AG09309 (cell line): ENCODE measurements around the gene CDK5RAP1.
"Not testable (repeated sequence)": the region's sequence is repeated elsewhere in the genome, so short reads cannot be mapped to it uniquely, and the experiment has no call there.

ENCODE experiments used
- DNase-seq: peaks from one replicate; pipeline ENCODE4 v3.0.0-alpha.2; 2010; ENCODE audit warnings: low read depth
- H3K4me3 ChIP-seq: 2 replicates; pipeline ENCODE4 v1.5.1; 2011; ENCODE audit warnings: mild to moderate bottlenecking, low read depth, low read length, moderate library complexity; ENCODE audit not compliant: control insufficient read depth
- CTCF ChIP-seq: IDR thresholded peaks from 2 replicates; pipeline ENCODE4 v1.5.1; 2011; ENCODE audit warnings: mild to moderate bottlenecking, low read depth, low read length, inconsistent platforms; ENCODE audit not compliant: insufficient read depth, control insufficient read depth; ENCODE audit errors: missing control alignments

CDK5RAP1 gene

GRCh38 chr20:33400812-33401183 lies 521 bp downstream of the CDK5RAP1 start:
- no peak for TF ChIP-seq CTCF
- H3K4me3 ChIP-seq = peak overlapping the region; percentile 73
- DNase-seq = no peak

GRCh38 chr20:33399924-33400323 lies 1.4 kb downstream of the CDK5RAP1 start:
- peak overlapping the region; percentile 73; the same call in 1 of the 2 replicates for H3K4me3 ChIP-seq
- no peak for TF ChIP-seq CTCF
- DNase-seq = no peak

- DNase-seq = no peak
- H3K4me3 ChIP-seq = no peak overlapping the region
- peak; percentile 7 for TF ChIP-seq CTCF
Observed at GRCh38 chr20:33394718-33395117, 6.6 kb downstream of the CDK5RAP1 start.

GRCh38 chr20:33393609-33394008 lies 7.7 kb downstream of the CDK5RAP1 start:
- no peak for DNase-seq
- TF ChIP-seq CTCF = no peak
- no peak overlapping the region for H3K4me3 ChIP-seq

- DNase-seq = peak; percentile 73
- H3K4me3 ChIP-seq = no peak overlapping the region
- no peak for TF ChIP-seq CTCF
Observed at GRCh38 chr20:33391722-33392415, 9.4 kb downstream of the CDK5RAP1 start.

GRCh38 chr20:33389326-33389725 lies 12.0 kb downstream of the CDK5RAP1 start:
- not testable (repeated sequence) for DNase-seq, H3K4me3 ChIP-seq

GRCh38 chr20:33388268-33388667 lies 13.1 kb downstream of the CDK5RAP1 start:
- no peak for DNase-seq
- no peak for TF ChIP-seq CTCF
- H3K4me3 ChIP-seq = no peak overlapping the region
